OCI-LY7 (cell line): ENCODE measurements around the gene LAMA3. TPM values are rescaled to one million over a fixed set of nuclear protein-coding genes. Genes with fewer than 3 reads are reported as not detected.

Source experiments
- BruUV-seq: library from RNA; stranded (reverse); fragments of 400-500 nt; replicated peaks from 2 replicates; lab custom pipeline; 2021; lab: Mats Ljungman, UMichigan
- CTCF ChIA-PET: fragments of 300-600 bp; sonication (Branson Sonifier 250); formaldehyde crosslinking; loops from one replicate; lab custom pipeline; 2022; ENCODE audit warnings: antibody characterized with exemption; ENCODE audit not compliant: unreplicated experiment; lab: Charles Lee
- POLR2A ChIA-PET: fragments of 300-600 bp; sonication (Branson Sonifier 250); formaldehyde crosslinking; loops from one replicate; lab custom pipeline; 2022; ENCODE audit warnings: antibody characterized with exemption; lab: Charles Lee
- DNase-seq: peaks from one replicate; pipeline ENCODE4 v3.0.0-alpha.2; 2015; ENCODE audit warnings: low spot score
- H2AFZ ChIP-seq: fragments of 200-600 bp; sonication (generic), shearing (Covaris generic); 2 replicates; pipeline ENCODE4 v1.6.1; 2014; ENCODE audit warnings: mild to moderate bottlenecking, antibody characterized with exemption, low read length, moderate library complexity
- H3K27ac ChIP-seq: fragments of 200-600 bp; sonication (generic); 2 replicates; pipeline ENCODE4 v1.5.1; 2014; ENCODE audit warnings: mixed run types, low read depth, mild to moderate bottlenecking, moderate library complexity, low read length, inconsistent platforms; ENCODE audit not compliant: poor library complexity, severe bottlenecking
- H3K36me3 ChIP-seq: fragments of 200-600 bp; sonication (generic); 2 replicates; pipeline ENCODE4 v1.6.1; 2014; ENCODE audit warnings: mild to moderate bottlenecking, antibody characterized with exemption, low read length, moderate library complexity, mixed read lengths; ENCODE audit not compliant: insufficient read depth
- H3K4me1 ChIP-seq: fragments of 200-600 bp; sonication (generic); 2 replicates; pipeline ENCODE4 v1.5.1; 2014; ENCODE audit warnings: mild to moderate bottlenecking, low read length; ENCODE audit not compliant: insufficient read depth, poor library complexity, severe bottlenecking
- H3K4me2 ChIP-seq: fragments of 200-600 bp; sonication (generic); 2 replicates; pipeline ENCODE4 v1.6.1; 2014; ENCODE audit warnings: mild to moderate bottlenecking, low read length
- H3K4me3 ChIP-seq: fragments of 200-600 bp; sonication (generic); 2 replicates; pipeline ENCODE4 v1.5.1; 2014; ENCODE audit warnings: mild to moderate bottlenecking, low read depth, low read length; ENCODE audit not compliant: poor library complexity, severe bottlenecking
- H3K79me2 ChIP-seq: fragments of 200-600 bp; sonication (generic); 2 replicates; pipeline ENCODE4 v1.6.1; 2016; ENCODE audit warnings: low read depth, mild to moderate bottlenecking, low read length, moderate library complexity, mixed read lengths; ENCODE audit not compliant: insufficient read depth
- H3K9me2 ChIP-seq: fragments of 200-600 bp; sonication (generic); 2 replicates; pipeline ENCODE4 v1.6.1; 2016; ENCODE audit warnings: mild to moderate bottlenecking, low read length, mixed read lengths; ENCODE audit not compliant: insufficient read depth
- H3K9me3 ChIP-seq: fragments of 200-600 bp; sonication (generic); 2 replicates; pipeline ENCODE4 v1.6.1; 2014; ENCODE audit warnings: mild to moderate bottlenecking, mixed run types, low read length, mixed read lengths
- H4K20me1 ChIP-seq: fragments of 200-600 bp; sonication (generic); 2 replicates; pipeline ENCODE4 v1.6.1; 2014; ENCODE audit warnings: mild to moderate bottlenecking, antibody characterized with exemption, low read length, moderate library complexity, mixed read lengths; ENCODE audit not compliant: insufficient read depth
- EZH2phosphoT487 ChIP-seq: fragments of 200-600 bp; sonication (generic); IDR thresholded peaks from 2 replicates; pipeline ENCODE4 v1.6.1; 2018; ENCODE audit warnings: low read depth, borderline replicate concordance, mild to moderate bottlenecking, mixed run types, antibody characterized with exemption, low read length, moderate library complexity, mixed read lengths
- intact Hi-C: fragments of 100-400 bp; cut with micrococcal nuclease; formaldehyde crosslinking; loops from one replicate; pipeline ENCODE4 v1.10.0; 2022; ENCODE audit not compliant: unreplicated experiment
- total RNA-seq, 2 experiments: library from RNA; depleted of rRNA in 1 of 2; stranded (reverse); fragments of >200 nt in 1 of 2; shearing (Covaris generic) in 1 of 2; gene quantifications; 2 replicates each; pipeline ENCODE4 v1.2.3, GENCODE V29; 2014 to 2022
- TF ChIP-seq, protein P1 (sequence below): fragments of 200-600 bp; sonication (generic); conservative IDR thresholded peaks from 2 replicates; pipeline ENCODE4 v1.5.1; 2014; ENCODE audit warnings: mild to moderate bottlenecking, antibody characterized with exemption, low read length, moderate library complexity, mixed read lengths

Gene LAMA3
- total RNA-seq, 2 experiments from 2014 or later: 0.16 to 1.6 TPM

DNA sequence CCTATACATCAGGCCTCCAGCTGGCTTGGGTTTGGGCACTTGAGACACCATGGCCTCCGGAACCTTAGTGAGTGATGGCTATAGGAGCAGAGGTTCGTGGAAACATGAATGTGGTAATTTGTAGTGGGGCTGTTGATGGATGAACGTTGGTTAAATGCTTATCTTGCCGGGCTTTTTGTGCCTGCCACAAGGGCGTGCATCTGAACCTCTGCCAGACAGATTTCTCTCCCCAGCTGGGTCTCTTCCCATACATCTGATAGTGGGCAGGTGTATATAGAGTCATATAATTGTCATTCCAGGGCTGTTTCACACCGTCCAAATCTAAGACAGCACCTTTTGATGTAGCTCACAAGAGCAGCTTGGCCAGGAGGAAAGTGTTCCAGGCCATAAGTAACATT lies 14.7 kb downstream of the LAMA3 start:
- intact Hi-C loops: loop anchor here (5.0 kb wide), 1 partner anchor 82 kb away; no protein-coding TSS in a partner anchor
- no peak overlapping the region for H3K4me3 ChIP-seq
- H3K4me1 ChIP-seq: peaks cover 5% of the 10 kb centered on the region
- TF ChIP-seq, protein P1, sequence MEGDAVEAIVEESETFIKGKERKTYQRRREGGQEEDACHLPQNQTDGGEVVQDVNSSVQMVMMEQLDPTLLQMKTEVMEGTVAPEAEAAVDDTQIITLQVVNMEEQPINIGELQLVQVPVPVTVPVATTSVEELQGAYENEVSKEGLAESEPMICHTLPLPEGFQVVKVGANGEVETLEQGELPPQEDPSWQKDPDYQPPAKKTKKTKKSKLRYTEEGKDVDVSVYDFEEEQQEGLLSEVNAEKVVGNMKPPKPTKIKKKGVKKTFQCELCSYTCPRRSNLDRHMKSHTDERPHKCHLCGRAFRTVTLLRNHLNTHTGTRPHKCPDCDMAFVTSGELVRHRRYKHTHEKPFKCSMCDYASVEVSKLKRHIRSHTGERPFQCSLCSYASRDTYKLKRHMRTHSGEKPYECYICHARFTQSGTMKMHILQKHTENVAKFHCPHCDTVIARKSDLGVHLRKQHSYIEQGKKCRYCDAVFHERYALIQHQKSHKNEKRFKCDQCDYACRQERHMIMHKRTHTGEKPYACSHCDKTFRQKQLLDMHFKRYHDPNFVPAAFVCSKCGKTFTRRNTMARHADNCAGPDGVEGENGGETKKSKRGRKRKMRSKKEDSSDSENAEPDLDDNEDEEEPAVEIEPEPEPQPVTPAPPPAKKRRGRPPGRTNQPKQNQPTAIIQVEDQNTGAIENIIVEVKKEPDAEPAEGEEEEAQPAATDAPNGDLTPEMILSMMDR: no peak
- no peak for TF ChIP-seq EZH2phosphoT487
- H2AFZ ChIP-seq: no peak overlapping the region
- H3K36me3 ChIP-seq: no peaks in the 10 kb centered on the region
- DNase-seq: no peak
- no peaks in the 10 kb centered on the region for H3K9me3 ChIP-seq
- no peaks in the 10 kb centered on the region for H4K20me1 ChIP-seq
- no peaks in the 10 kb centered on the region for H3K9me2 ChIP-seq
- BruUV-seq: no TSS peak
- ChIA-PET POLR2A (interaction anchor here (0.6 kb wide), 1 partner anchor 27 kb away, joined by 3 read pairs; no protein-coding TSS in a partner anchor), CTCF (no interaction called here)
- H3K4me2 ChIP-seq: no peak overlapping the region
- H3K27ac ChIP-seq: no peak overlapping the region
- no peaks in the 10 kb centered on the region for H3K79me2 ChIP-seq

- no peak for DNase-seq
- H3K36me3 ChIP-seq: no peaks in the 10 kb centered on the region
- H3K4me3 ChIP-seq: no peak overlapping the region
- no TSS peak for BruUV-seq
- TF ChIP-seq, protein P1: no peak
- TF ChIP-seq EZH2phosphoT487: no peak
- no peak overlapping the region for H3K4me2 ChIP-seq
- H2AFZ ChIP-seq: no peak overlapping the region
- no peaks in the 10 kb centered on the region for H3K9me3 ChIP-seq
- H3K79me2 ChIP-seq: no peaks in the 10 kb centered on the region
- CTCF ChIA-PET: no interaction called here
- POLR2A ChIA-PET: interaction anchor here (0.6 kb wide), 1 partner anchor 716 kb away, joined by 4 read pairs; no protein-coding TSS in a partner anchor
- H3K4me1 ChIP-seq: peaks cover 5% of the 10 kb centered on the region
- no peak overlapping the region for H3K27ac ChIP-seq
- no peaks in the 10 kb centered on the region for H3K9me2 ChIP-seq
- intact Hi-C loops: loop anchor here (5.0 kb wide), 1 partner anchor 83 kb away; no protein-coding TSS in a partner anchor
- H4K20me1 ChIP-seq: no peaks in the 10 kb centered on the region
Measured at GRCh38 chr18:23704806-23705205, 15.6 kb downstream of the LAMA3 start.

- no peak overlapping the region for H3K4me3 ChIP-seq
- no peak for DNase-seq
- H3K4me1 ChIP-seq: no peaks in the 10 kb centered on the region
- H3K36me3 ChIP-seq: no peaks in the 10 kb centered on the region
- no peaks in the 10 kb centered on the region for H3K79me2 ChIP-seq
- ChIA-PET POLR2A (no interaction called here), CTCF (no interaction called here)
- TF ChIP-seq EZH2phosphoT487: no peak
- intact Hi-C loops: no loop called here
- H4K20me1 ChIP-seq: no peaks in the 10 kb centered on the region
- H3K27ac ChIP-seq: no peak overlapping the region
- H3K9me3 ChIP-seq: no peaks in the 10 kb centered on the region
- no peak overlapping the region for H3K4me2 ChIP-seq
- BruUV-seq: no TSS peak
- no peaks in the 10 kb centered on the region for H3K9me2 ChIP-seq
- no peak overlapping the region for H2AFZ ChIP-seq
Measured at GRCh38 chr18:23706971-23707640, 17.9 kb downstream of the LAMA3 start.
